Astrocyte (in vitro differentiated cells and primary cell): ENCODE measurements around the gene PPP1R7.

Experiments used
- CTCF ChIP-seq: IDR thresholded peaks from 2 replicates; pipeline ENCODE4 v1.5.1; 2011; ENCODE audit warnings: low read depth, mild to moderate bottlenecking, inconsistent platforms, low read length, moderate library complexity; ENCODE audit not compliant: insufficient read depth
- EZH2 ChIP-seq: IDR thresholded peaks from 2 replicates; pipeline ENCODE4 v1.6.1; 2012; ENCODE audit warnings: mild to moderate bottlenecking, low read length, inconsistent platforms; ENCODE audit not compliant: insufficient read depth

- TF ChIP-seq CTCF (no peak), EZH2 (no peak)
These were observed 53.7 kb downstream of the PPP1R7 start for GRCh38 chr2:241204010-241204384.
